HG02759 (cell line): Measurements from ENCODE around the gene MAP3K12.
"Not testable (repeated sequence)": the region's sequence is repeated elsewhere in the genome, so short reads cannot be mapped to it uniquely, and the experiment has no call there.

Experiments
- ATAC-seq: cut with Tn5 transposase; IDR thresholded peaks from one replicate; pipeline ENCODE4 v1.9.1; 2021; ENCODE audit warnings: mild to moderate bottlenecking, moderate library complexity; ENCODE audit not compliant: unreplicated experiment

The MAP3K12 gene, protein sequence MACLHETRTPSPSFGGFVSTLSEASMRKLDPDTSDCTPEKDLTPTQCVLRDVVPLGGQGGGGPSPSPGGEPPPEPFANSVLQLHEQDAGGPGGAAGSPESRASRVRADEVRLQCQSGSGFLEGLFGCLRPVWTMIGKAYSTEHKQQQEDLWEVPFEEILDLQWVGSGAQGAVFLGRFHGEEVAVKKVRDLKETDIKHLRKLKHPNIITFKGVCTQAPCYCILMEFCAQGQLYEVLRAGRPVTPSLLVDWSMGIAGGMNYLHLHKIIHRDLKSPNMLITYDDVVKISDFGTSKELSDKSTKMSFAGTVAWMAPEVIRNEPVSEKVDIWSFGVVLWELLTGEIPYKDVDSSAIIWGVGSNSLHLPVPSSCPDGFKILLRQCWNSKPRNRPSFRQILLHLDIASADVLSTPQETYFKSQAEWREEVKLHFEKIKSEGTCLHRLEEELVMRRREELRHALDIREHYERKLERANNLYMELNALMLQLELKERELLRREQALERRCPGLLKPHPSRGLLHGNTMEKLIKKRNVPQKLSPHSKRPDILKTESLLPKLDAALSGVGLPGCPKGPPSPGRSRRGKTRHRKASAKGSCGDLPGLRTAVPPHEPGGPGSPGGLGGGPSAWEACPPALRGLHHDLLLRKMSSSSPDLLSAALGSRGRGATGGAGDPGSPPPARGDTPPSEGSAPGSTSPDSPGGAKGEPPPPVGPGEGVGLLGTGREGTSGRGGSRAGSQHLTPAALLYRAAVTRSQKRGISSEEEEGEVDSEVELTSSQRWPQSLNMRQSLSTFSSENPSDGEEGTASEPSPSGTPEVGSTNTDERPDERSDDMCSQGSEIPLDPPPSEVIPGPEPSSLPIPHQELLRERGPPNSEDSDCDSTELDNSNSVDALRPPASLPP

DNA sequence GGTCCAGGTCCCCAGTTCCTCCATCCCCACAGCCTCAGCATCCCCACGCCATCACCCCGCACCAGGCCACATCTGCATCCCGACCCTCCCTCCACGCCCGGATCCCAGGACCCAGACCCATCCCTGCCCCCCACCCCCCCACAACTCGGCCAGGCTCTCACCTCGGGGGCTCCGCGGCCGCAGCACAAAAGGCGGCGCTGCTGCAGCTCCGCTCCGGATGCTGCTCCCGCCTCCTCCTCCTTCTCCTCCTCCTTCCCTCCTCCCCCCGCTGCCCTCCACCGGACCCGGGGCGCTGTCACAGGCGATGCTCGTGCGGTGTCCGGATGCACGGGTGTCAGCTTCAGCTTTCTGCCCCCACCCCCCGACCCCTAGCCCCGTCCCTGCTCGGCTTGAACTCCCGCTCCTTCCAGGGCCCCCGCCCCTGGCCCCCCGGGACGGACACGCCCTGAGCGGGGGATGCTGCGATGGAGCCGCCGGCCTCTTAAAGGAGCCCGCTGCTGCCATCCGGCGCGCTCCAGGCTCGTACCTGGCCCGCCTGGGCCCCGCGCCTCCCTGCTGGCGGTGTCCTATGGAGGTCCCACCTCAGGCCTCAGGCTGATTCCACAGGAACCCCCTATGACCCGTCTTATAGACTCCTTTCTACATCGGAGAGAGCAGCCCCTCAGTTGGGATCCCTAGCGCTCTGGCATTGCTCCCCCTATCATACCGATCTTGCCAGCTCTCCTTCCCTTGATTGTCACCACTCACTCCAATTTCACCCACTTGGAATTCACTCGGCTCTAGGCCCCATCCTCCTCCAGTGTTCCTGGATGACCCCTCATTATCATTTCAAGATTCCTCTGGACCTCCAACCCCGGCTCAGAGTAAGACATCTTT, at the start of gene MAP3K12:
Gene MAP3K12, minus strand, starts transcription at position 193 of the 876 bp plus-strand sequence. CDS start 12,067 bp downstream, outside the sequence.
- no peak for ATAC-seq

DNA sequence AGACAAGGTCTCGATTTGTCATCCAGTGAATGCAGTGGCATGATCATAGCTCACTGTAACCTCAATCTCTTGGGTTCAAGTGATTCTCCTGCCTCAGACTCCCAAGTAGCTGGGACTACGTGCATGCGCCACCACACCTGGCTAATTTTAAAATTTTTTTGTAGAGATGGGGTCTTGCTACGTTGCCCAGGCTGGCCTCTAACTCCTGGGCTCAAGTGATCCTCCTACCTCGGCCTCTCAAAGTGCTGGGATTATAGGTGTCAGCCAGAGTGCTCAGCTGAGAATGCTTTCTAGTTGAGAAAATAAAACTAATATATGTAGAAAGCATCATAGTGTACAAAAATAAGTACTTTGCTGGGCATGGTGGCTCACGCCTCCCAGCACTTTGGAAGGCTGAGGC, 49.1 kb upstream of the MAP3K12 start:
- not testable (repeated sequence) for ATAC-seq

DNA sequence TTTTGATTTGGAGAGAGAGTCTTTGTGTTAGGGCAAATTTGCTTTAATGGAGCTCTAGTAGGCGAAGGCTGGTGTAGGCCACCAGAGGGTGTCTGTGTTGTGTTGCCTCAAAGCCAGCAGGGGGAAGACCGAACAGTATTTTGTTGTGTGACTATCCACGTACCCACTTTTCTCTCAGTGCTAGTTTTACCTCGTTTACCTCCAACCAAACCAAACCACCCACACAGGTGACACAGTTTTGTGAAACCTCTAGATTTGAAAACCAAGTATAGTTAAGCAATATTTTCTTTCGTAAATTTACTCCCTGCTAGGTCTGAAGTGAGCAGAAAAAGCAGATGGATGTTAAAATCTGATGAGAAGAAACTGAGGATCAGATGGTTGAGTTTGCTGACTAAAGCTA, 44.3 kb upstream of the MAP3K12 start:
- ATAC-seq = peak; percentile 71

DNA sequence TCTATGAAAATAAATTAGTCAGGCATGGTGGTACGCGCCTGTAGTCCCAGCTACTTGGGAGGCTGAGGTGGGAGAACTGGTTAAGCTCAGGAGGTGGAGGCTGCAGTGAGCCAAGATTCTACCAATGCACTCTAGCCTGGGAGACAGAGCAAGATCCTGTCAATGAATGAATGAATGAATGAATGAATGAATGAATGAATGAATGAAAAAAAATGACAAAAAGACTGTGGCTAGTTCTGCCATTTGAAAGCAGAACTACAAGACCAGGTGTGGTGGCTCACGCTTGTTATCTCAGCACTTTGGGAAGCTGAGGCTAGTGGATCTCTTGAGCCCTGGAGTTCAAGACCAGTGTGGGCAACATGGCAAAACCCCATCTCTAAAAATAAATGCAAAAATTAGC, 40.3 kb upstream of the MAP3K12 start:
- no peak for ATAC-seq

DNA sequence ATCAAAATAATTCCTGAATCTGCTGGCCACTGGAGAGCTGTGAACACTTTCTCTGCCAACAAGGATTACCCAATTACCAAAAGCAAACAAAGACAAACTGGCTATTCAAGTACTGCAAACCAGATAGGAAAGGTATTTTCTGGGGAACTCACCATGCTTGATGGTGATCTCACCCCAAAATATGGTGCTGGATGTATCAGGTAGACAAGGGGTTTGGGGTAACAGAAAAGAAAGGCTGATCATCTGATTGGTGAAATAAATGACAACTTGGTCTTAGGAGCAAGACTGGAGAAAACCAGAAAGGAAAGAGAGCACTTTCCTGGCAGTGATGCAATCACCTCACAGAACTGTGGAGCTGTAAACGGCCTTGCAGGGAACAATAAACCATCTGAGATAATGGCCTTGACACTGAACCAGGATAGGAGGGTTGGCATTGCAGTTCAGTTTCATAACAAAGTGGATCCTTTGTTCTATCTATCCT, 39.0 kb upstream of the MAP3K12 start:
- ATAC-seq = no peak

DNA sequence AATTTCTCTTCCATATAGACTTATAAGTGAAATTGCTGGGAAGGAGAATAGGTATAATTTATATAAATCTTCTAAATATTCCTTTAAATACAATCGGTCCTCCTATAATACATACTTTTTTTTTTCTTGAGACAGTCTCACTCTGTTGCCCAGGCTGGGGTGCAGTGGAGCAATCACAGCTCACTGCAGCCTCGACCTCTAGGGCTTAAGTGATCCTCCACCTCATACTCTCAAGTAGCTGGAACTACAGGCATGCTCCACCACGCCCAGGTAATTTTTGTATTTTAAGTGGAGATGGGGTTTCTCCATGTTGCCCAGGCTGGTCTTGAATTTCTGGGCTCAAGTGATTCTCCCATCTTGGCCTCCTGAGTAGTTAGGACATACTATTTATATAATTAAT, 37.7 kb upstream of the MAP3K12 start:
- ATAC-seq = no peak

DNA sequence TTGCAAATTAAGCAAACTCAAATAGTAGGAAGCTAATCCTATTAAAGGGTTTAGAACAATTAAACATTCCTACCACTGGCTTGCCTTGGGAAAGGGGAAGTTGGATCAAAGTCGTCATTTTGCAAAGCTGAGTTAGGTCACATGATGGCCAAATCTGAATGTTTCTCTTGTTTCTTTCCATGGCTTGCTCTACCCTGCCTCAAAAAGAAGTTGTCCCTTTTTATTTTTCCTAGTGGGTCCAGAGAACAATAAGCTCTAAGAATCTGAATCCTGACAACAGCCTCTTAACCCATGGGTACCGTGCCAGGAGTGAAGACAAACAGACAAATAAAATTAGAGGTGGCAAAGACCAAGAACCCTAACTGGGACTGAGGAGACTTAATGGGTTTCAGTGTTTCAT, 34.2 kb upstream of the MAP3K12 start:
- ATAC-seq = no peak

DNA sequence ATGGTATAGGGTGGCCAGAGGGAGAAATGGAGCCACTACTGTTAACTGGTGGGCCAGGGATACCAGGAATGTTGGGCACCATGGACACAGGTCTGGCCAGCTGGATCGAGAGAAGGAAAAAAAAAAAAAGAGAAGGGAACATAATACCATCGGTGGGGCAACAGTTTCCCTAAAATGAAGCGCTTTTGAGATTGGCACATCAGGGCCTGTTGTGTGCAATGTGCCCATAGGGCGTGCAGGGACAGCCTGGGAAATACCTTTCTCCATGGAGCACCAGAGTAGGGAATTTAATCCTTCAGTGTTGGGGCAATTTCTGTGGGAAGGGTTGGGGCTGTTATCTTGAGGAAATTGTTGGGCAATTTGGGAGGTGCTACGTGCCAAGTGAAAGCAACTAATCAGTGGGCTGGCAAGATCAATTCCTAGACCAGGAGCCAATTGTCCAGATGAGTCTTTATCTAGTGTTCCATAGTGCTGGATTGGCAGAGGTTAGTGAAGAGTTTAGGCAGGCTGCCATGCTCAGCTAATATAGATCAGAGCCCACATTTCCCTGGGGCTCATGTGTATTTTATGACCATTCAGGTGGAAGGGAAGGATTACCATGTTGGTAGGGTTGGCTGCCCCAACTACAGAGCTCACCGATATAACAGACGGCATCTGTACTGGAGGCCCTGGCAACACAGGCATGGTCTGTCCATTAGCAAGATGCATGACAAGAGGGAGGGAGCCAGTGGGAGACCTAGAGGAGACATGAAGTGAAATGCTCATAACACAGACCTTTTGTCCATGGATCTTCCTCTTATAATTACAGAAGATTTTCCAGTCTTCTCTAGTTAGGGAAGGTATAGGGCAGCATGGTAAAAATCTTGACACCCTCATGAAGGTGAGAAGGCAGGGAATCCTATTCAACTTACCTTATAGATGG, 33.5 kb upstream of the MAP3K12 start:
- no peak for ATAC-seq

DNA sequence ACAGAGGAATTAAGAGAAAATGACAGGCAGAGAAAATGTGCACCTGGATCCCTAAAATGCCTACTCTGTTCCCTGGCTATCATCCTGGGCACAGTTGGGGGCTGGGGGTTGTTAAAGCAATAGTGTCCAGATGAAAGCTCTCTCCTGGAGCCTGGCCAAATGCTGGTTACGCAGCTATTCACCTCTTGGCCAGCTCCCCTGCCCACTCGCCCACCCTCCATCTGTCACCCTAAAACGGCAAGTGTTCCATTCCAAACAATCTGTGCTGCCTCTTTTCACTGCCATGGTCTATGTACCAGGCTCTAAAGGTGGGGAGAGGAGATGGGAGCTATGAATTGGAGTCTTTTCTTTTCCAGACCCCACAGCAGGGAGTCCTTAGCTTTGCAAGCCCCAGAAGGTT, 32.8 kb upstream of the MAP3K12 start:
- no peak for ATAC-seq

DNA sequence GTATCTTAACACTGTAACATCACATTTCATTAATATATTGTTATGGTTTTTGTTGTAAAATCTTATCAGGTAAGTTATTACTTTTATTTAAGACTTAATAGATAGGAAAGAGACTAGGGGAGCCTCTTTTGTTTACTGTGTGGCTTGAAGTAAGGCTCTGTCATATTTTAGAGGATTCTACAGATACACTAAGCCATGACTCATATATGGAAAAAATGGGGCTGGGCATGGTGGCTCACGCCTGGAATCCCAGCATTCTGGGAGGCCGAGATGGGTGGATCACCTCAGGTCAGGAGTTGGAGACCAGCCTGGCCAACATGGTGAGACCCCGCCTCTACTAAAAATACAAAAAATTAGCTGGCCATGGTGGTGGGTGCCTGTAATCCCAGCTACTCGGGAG, 31.7 kb upstream of the MAP3K12 start:
- ATAC-seq = no peak

DNA sequence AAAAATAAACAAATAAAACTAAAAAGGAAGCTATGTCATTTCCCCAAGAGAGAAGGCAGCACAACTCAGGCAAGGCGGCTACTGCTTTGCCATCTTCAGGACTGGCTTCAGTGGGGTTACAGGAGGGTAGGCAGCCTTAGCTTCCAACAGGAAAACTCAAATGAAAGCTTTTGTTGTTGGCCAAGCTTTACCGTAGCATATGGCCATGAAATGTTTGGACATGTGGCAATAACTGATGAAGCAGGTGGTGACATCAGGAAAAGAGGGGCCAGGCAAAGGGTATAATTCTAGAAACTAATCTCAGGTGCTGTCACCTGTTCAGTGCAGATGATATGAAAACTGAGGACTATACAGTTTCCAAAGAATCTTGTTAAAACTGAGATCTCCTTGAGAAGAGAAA, 30.8 kb upstream of the MAP3K12 start:
- ATAC-seq = no peak

DNA sequence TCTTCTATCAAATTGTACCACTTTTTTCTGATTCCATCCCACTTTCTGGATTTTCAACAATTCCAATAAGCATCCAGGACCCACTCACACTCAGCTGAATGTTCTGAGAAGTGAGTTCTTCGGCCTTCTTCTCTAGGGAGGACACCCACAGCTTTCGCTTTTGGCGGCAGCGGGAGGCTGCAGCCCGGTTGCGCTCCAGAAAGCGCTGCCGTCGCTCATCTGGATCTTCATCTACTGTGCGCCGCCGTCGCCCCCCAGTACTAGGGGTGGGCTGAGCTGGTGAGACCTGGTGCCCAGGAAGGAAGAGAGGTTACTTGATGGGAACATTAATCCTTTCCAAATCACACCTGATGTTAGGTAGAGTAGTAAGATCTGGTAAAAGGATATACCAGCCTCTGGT, 25.2 kb upstream of the MAP3K12 start:
- no peak for ATAC-seq

DNA sequence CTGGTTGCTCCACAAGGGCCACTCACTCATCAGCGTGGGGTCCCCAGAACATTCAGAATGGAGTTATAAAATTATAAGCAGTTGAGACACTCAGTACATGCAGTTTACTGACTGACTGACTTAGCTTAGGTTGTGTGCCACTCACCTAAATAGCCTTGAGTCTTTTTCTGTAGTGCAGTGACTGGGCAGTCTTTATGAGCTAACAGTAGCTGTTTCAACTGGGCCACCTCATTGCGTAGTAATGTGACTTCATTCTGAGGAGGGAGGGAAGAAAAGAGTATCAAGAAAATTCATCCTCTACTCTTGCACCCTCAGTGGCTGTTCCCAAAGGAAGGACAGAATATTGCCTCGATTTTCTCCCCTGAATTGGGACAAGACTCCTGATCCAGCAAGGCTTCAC, 23.9 kb upstream of the MAP3K12 start:
- ATAC-seq = no peak

DNA sequence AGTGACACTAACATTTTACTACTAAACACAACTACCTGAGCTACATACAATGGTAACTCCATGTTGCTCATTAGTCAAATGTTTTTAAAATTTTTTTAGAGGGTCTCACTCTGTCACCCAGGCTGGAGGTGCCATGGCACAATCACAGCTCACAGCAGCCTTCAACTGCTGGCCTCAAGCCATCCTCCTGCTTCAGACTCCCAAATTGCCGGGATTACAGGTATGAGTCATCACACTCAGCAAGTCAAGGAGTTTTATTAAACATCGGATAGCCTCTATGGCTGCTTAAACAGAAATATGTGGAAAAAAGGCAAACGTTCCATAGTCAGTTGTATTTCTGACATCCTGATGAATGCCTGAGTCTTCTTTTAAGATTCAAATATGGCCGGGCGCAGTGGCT, 19.1 kb upstream of the MAP3K12 start:
- ATAC-seq = no peak

DNA sequence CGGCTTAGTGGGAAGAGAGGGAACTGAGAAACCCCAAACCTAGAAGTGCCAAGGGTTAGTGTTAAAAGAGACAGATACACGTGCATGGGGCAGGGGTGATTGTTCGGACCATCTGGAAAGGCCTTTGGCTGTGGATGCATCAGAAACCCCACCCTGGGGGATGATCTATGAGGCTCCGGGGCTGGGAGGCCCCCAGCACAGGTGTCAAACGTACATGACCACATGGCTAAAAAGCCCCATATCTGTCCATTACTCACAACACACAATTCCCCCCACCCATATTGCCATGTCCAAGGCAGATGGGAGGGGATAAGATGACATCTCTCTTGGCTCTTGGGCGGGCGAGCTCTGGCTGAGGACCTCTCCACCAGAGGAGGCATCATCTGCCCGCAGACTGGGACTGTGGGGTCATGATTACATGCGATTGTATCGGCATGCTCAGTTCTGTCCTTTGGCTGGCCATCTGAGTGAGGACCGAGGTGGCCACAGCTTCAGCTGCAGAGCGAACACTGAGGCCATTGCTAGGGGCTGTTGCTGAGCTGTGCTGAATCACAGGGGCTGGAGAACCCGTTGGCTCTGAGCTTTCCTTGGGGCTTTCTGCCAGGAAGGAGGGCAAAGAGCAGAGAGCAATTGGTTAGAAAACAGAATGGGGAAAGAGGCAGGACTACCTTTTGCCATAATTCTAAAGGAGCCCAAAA, 17.6 kb upstream of the MAP3K12 start:
- no peak for ATAC-seq

DNA sequence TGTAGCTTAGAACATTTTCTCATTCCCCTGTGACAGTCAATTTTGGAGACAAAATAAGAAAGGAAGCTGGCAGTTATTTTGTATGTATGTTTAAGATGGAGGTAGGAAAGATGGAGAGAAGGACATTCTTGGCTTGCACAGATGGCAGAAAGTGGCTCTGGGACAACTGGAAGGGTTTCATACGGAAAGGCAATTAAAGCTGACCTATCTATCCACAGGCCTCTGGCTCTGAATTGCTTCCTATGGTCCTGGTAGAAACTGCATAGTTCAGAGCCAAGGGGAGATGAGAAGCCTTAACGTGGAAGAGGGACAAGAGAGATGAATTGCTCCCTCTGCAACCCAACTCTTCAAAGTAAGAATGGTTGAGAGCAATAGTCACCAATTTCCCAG, 16.0 kb upstream of the MAP3K12 start:
- ATAC-seq = no peak

DNA sequence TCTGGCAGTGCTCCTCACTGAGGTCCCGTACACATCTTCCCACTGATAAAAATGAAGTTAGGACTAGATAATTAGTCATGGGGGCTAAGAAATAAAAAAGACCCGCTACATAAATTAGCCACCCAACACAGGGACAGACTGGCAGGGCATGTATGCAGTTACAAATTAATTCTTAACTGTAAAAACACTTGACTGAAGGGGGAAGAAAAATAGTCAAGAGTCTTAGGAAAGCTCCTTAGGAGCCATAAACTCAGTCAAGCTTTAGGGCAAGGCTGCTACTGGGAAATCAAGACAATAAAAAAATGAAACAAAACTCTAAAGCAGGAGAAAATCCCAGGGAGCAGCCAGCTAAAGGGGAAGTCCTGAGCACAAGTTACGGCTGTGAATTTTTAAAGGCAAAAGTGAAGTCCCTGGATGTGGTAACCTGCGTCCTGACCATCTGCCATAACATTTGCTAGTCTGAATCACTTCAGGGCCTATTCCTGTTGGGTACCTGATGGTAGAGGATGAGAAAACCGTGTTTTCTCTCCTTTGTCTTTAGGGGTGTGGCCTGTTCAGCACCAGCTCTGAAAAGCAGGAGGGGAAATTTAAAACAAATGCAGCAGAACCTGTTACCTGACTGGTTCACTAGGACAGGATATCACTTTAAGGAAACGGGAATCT, 15.5 kb upstream of the MAP3K12 start:
- no peak for ATAC-seq

DNA sequence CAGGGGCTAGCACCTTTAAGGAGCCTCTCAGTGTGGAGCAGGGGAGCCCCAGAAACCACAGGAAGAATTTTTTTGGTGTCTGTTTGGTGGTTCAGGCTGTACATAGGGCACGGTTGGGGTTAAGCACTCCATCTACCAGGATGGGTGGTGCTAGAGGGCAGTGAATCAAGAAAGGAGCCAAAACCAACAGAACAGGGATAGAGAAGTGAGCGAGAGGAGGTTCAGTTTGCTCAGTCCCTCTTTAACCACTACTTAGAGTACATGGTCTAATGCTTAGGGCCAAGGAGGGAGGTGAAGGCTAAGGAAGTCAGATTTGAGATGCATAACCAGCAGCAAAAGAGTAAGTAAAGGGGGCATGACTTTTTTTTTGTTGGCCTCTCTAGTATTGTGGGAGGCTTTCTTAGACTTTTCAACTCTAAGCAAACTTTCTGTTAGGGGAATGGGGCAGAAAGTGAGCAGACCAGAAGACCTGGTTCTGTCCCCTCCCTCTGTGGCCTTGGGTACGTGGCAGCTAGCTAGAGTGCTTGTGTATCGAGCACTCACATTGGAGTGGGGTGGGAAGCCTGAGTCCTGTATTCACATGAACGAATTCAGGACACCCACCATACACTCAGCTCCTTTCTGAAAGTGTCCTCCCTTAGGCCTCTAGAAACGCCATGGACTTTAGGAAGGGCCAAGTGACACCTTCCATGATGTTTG, 14.6 kb upstream of the MAP3K12 start:
- no peak for ATAC-seq
